HEK293T (cell line): ENCODE measurements around the gene NADK.

Experiments
- CTCF ChIA-PET: fragments of 350-600 bp; formaldehyde crosslinking; extraction: SDS; loops from one replicate; lab custom pipeline; 2021; ENCODE audit warnings: antibody characterized with exemption, inconsistent platforms; lab: Yijun Ruan, JAX
- POLR2A ChIA-PET: fragments of 350-600 bp; formaldehyde crosslinking; extraction: SDS; loops from one replicate; lab custom pipeline; 2020; ENCODE audit warnings: antibody characterized with exemption, inconsistent platforms; lab: Yijun Ruan, JAX
- DNase-seq: peaks from one replicate; pipeline ENCODE4 v3.0.0; 2012; ENCODE audit warnings: mixed read lengths; ENCODE audit errors: extremely low spot score
- ARNT ChIP-seq: fragments of 450-650 bp; IDR thresholded peaks from 2 replicates; pipeline ENCODE4 v1.6.1; 2017; ENCODE audit warnings: mild to moderate bottlenecking
- BHLHE40 ChIP-seq: fragments of 450-650 bp; IDR thresholded peaks from 2 replicates; pipeline ENCODE4 v1.6.1; 2016; ENCODE audit warnings: mild to moderate bottlenecking, moderate library complexity, borderline replicate concordance
- CTBP1 ChIP-seq: fragments of 450-650 bp; IDR thresholded peaks from 2 replicates; pipeline ENCODE4 v1.6.1; 2016; ENCODE audit warnings: borderline replicate concordance
- ELF4 ChIP-seq: fragments of 450-650 bp; IDR thresholded peaks from 2 replicates; pipeline ENCODE4 v1.6.1; 2017; ENCODE audit warnings: antibody characterized with exemption
- FOXA1 ChIP-seq: fragments of 450-650 bp; IDR thresholded peaks from 2 replicates; pipeline ENCODE4 v1.6.1; 2016; ENCODE audit warnings: mild to moderate bottlenecking
- FOXK2 ChIP-seq: fragments of 450-650 bp; IDR thresholded peaks from 2 replicates; pipeline ENCODE4 v1.6.1; 2016; ENCODE audit warnings: mild to moderate bottlenecking
- FOXM1 ChIP-seq: fragments of 450-650 bp; IDR thresholded peaks from 2 replicates; pipeline ENCODE4 v1.6.1; 2017; ENCODE audit warnings: mild to moderate bottlenecking, borderline replicate concordance
- HDGF ChIP-seq: fragments of 450-650 bp; IDR thresholded peaks from 2 replicates; pipeline ENCODE4 v1.6.1; 2017; ENCODE audit warnings: antibody characterized with exemption, borderline replicate concordance
- L3MBTL2 ChIP-seq: fragments of 450-650 bp; conservative IDR thresholded peaks from 2 replicates; pipeline ENCODE4 v1.6.1; 2016; ENCODE audit warnings: mild to moderate bottlenecking
- LEF1 ChIP-seq: fragments of 450-650 bp; IDR thresholded peaks from 2 replicates; pipeline ENCODE4 v1.6.1; 2017; ENCODE audit warnings: mild to moderate bottlenecking, borderline replicate concordance
- NFRKB ChIP-seq: fragments of 450-650 bp; IDR thresholded peaks from 2 replicates; pipeline ENCODE4 v1.6.1; 2016; ENCODE audit warnings: mild to moderate bottlenecking, moderate library complexity
- SP1 ChIP-seq: fragments of 450-650 bp; IDR thresholded peaks from 2 replicates; pipeline ENCODE4 v1.6.1; 2017
- SUZ12 ChIP-seq: fragments of 450-650 bp; IDR thresholded peaks from 2 replicates; pipeline ENCODE4 v1.6.1; 2016; ENCODE audit warnings: mild to moderate bottlenecking
- TARDBP ChIP-seq: fragments of 450-650 bp; IDR thresholded peaks from 2 replicates; pipeline ENCODE4 v1.6.1; 2016
- ZNF384 ChIP-seq: fragments of 450-650 bp; IDR thresholded peaks from 2 replicates; pipeline ENCODE4 v1.6.1; 2016
- TF ChIP-seq, protein P1 (sequence below): fragments of 450-650 bp; IDR thresholded peaks from 2 replicates; pipeline ENCODE4 v1.6.1; 2016

The NADK gene

GRCh38 chr1:1757422-1758058 is 20.7 kb downstream of the NADK start:
- TF ChIP-seq TARDBP (no peak), FOXM1 (no peak), ARNT (no peak), SP1 (no peak), L3MBTL2 (no peak), FOXA1 (no peak), SUZ12 (no peak), BHLHE40 (no peak), NFRKB (no peak), CTBP1 (no peak), LEF1 (no peak), ELF4 (no peak), HDGF (no peak), ZNF384 (no peak), FOXK2 (no peak)
- TF ChIP-seq, protein P1, sequence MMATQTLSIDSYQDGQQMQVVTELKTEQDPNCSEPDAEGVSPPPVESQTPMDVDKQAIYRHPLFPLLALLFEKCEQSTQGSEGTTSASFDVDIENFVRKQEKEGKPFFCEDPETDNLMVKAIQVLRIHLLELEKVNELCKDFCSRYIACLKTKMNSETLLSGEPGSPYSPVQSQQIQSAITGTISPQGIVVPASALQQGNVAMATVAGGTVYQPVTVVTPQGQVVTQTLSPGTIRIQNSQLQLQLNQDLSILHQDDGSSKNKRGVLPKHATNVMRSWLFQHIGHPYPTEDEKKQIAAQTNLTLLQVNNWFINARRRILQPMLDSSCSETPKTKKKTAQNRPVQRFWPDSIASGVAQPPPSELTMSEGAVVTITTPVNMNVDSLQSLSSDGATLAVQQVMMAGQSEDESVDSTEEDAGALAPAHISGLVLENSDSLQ = no peak
- POLR2A ChIA-PET = no interaction called here
- DNase-seq = no peak
- CTCF ChIA-PET = no interaction called here

- POLR2A ChIA-PET = no interaction called here
- TF ChIP-seq ELF4 (no peak), TARDBP (no peak), FOXM1 (no peak), BHLHE40 (no peak), CTBP1 (no peak), NFRKB (no peak), ARNT (no peak), SP1 (no peak), ZNF384 (no peak), L3MBTL2 (no peak)
- TF ChIP-seq, protein P1 = no peak
Measured at GRCh38 chr1:1756661-1757421, 21.4 kb downstream of the NADK start.

GRCh38 chr1:1755852-1756251 is 22.4 kb downstream of the NADK start:
- DNase-seq = no peak
- POLR2A ChIA-PET = no interaction called here
- no peak for TF ChIP-seq ZNF384
- TF ChIP-seq SUZ12 = no peak
- no peak for TF ChIP-seq FOXK2
- TF ChIP-seq LEF1 = no peak
- TF ChIP-seq HDGF = no peak
- TF ChIP-seq FOXA1 = no peak
- TF ChIP-seq FOXM1 = no peak
- no peak for TF ChIP-seq TARDBP
- TF ChIP-seq NFRKB = no peak
- TF ChIP-seq, protein P1 = no peak
- no peak for TF ChIP-seq SP1
- no peak for TF ChIP-seq L3MBTL2
- no peak for TF ChIP-seq ELF4
- TF ChIP-seq CTBP1 = no peak
- no peak for TF ChIP-seq ARNT
- CTCF ChIA-PET = no interaction called here

More at GRCh38 chr1:1756661-1757421, 21.4 kb downstream of the NADK start:
- CTCF ChIA-PET = no interaction called here
- DNase-seq = no peak

- TF ChIP-seq CTBP1 (no peak), SP1 (no peak), FOXK2 (no peak), ARNT (no peak), BHLHE40 (no peak), FOXA1 (no peak), FOXM1 (no peak), LEF1 (no peak), TARDBP (no peak), NFRKB (no peak), ZNF384 (no peak), L3MBTL2 (no peak), HDGF (no peak), ELF4 (no peak), SUZ12 (no peak)
- TF ChIP-seq, protein P1 = no peak
- POLR2A ChIA-PET = no interaction called here
- CTCF ChIA-PET = no interaction called here
- no peak for DNase-seq
Measured at GRCh38 chr1:1755426-1755825, 22.8 kb downstream of the NADK start.
